ENCODE data around the gene ROPN1L.

Gene ROPN1L

DNA sequence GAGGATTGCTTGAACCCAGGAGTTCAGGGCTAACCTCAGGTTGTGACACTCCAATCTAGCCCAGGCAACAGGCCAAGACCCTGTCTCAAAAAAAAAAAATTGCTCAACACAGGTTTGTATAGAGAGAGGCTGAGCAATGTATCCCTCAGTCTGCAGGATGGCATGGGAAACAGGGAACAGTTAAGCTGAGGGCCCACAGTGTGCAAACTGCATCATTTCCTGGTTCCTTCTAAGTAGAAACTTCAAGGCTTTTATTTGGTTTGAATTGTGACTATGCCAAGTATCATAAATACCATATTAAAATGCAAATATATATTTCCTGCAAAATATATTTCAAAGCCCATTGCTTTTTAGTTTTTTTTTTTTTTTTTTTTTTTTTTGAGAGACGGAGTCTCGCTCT, 13.7 kb upstream of the ROPN1L start:
- DNase-seq (ENCODE audit: low read depth, low spot score): no peak

DNA sequence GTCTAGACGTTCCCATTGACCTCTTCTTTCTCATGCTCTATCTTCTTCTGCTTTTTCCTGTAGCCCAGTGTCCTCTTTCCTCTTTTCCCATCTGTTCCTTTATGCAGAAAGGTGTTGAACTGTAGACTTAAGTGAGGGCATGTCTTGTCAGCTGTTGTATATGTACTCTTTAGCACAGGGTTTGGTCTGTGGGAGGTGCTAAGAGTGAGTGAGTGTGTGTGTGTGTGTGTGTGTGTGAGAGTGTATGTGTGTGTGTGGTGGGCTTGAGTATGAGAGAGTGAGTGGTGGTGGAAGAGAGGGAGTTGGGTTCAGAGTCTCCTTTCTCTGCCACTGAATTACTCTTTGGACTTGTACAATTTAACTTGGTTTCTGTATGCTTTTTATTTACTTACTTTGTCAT, 10.3 kb upstream of the ROPN1L start:
- DNase-seq (ENCODE audit: low read depth, low spot score): no peak

DNA sequence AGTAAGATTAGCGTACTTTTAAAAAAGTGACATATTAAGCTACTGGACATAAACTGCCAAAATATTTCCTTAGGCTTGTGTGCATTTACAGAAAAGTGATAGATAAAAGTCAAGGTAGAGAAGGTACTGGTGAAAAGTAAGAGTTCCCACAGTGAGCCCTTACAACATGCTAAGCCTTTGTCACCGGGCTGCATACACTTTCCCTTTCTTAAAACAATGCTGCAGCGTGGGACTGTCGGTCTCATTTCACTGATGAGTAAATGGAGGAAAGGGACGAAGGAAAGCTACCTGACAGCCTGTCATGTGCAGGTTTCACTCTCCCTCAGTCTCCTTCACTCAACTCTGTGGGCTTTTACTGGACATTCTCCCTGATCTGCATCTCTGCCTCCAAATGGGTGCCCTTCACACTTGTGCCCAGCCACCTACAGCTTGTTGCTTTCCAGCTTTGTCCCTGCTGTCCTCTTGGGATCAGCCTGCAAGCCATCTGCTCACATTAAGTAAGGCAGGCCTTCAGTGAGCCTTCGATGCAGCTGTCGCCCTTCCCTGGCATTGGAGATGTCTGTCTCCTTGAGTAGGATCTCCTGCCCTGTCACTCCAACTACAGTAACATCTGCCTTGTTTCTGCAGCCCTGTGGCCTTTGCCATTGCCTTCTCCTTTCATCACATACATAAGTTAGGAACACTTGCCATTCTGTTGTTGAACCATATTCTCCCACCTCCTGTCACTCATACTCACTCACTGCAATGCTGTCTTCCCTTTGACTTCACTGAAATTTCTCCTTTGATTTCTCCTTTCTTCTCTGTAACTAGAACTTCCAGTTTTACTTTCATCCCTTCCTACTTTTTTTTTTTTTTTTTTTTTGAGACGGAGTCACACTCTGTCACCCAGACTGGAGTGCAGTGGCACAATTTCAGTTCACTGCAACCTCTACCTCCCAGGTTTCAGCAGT, 9.3 kb upstream of the ROPN1L start:
- no peak for DNase-seq (ENCODE audit: low read depth, low spot score)

DNA sequence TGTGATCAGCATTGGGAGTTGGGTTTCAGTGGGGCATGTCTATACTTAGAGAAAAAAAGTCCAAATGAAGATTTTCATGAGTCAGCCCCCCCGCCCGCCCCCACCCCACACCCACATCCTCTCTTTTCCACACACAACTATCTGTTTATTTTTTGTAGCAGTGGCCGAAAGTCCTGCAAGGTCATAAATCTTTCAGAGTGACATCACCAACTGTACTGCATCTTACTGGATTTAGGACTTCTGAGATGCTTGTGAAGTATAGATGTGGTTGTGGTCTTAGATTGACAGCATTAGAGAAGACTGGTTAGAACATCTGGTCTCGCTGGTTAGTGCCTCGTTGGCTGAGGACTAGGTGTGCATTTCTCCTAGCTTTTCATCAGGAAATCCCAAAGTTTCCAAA, 7.3 kb upstream of the ROPN1L start:
- DNase-seq (ENCODE audit: low read depth, low spot score): no peak

DNA sequence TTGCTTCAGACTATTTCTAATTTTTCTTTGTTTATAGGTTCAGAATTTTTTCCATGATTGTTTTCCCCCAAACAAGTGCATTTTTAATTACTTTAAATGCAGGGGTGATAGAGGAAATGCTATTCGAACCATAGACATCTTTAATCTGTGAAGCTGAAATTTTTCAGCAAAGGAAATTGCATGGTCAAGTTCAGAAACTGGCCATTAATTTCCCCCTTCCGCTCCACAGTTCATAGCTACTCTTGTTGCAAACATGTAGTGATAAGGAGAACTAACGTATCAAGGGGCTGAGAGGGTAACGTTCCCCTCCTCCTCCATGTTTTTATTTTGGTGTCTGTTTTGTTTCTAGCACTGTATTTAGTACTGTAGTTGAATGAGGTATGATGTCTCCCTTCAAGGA, 3.4 kb upstream of the ROPN1L start:
- DNase-seq (ENCODE audit: low read depth, low spot score): no peak

DNA sequence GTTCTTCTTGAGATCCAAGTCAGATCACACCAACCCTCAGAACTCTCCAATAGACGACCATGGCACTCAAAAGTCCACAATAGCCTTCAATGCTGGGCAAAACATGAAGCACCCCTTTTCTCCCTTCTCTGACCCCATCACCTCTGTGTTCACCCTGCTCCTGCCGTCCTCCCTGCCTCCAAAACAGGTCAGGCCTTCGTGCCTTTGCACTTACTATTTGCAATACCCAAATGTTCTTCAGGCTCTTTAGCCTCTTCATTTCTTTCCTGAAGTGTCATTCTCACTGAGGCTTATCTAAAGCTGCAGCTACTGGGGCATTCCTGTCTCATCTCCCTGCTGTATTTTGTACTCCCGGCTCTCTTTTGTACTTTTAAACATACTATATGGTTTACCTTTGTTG, 2.0 kb upstream of the ROPN1L start:
- no peak for DNase-seq (ENCODE audit: low read depth, low spot score)

DNA sequence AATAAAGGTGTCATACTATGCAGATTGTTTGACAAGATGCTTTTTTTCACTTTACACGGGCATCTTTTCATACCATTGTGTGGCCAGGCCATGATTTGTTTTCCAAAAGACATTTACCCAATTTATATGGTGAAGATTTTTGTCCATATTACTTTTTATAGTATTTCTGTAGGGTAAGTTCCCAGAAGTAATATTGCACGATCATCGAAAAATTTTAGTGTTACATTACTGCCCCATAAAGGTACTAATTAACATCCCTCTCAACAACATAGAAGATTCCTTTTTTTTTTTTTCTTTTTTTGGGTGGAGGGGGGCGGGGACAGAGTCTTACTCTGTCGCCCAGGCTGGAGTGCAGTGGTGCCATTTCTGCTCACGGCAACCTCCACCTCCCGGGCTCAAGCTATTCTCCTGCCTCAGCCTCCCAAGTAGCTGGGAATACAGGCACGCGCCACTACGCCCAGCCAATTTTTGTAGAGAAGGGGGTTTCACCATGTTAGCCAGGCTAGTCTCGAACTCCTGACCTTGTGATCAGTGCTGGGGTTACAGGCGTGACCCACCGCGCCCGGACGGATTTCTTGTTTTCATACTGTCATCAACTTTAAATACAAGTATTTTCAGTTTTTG, 1.2 kb upstream of the ROPN1L start:
- no peak for DNase-seq (ENCODE audit: low read depth, low spot score)

DNA sequence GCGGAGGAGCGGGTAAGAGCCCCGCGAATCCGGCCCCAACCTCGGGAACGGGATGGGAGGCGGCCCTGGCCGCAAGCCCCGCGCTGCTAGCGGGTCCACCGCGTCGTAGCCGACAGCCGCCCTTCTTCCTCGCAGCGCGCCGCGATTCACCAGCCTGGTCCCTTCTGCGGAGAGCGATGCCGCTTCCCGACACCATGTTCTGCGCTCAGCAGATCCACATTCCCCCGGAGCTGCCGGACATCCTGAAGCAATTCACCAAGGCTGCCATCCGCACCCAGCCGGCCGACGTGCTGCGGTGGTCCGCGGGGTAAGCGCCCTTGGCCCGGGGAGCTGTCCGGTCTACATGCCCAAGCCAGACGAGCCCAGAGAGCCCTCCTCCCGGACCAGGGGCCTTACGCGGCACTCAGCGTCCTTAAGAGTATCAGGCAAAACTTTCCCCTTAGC, 335 bp downstream of the ROPN1L start:
- no peak for DNase-seq (ENCODE audit: low read depth, low spot score)

DNA sequence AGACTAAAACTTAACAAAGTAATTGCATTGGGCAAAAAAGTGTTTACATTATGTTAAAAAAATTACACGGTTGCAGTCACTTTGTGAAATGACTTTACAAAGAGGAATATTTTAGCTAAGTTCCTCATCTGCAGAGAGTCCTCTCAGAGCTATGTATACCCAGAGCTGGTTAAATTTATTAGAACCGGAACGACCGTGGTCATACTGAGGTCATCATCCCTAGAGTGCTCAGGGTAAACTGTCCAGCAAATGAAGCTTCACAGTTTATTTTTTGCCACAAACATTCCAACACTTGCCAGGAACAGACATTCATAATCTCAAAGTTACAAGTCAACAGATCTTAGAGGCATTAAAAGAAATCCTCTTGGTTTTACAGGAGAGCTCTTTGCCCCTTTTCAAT, 897 bp downstream of the ROPN1L start:
- DNase-seq (ENCODE audit: low read depth, low spot score): no peak

DNA sequence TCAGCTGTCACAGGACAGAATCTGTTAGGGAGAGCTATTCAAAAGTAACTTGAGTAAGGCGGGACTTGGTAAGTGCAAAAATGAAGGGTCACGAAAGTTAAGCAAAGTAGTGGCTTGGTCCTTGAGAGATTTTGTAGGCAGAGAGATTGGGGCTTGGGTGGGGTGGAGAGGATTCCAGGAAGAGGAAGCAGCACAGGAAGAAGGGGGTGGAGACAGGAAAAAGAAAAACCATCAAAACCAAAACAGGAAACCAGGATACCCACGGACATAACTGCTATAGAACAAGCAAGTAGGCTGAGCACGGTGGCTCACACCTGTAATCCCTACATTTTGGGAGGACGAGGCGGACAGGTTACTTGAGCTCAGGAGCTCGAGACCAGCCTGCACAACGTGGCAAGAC, 3.7 kb downstream of the ROPN1L start:
- DNase-seq (ENCODE audit: low read depth, low spot score): no peak

DNA sequence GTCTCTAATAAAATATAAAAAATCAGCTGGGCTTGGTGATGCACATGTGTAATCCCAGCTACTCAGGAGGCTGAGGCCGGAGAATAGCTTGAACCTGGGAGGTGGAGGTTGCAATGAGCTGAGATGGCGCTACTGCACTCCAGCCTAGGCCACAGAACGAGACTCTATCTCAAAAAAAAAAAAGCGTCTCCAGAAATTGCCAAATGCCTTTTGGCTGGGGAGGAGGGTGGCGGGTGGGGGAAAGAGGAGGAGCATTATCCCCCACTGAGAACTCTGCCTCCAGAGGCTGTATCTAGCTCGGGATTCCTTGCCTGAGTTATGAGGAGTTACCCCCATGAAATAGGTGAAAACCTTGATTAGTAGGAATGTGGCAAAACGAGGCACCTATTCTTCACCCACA, 4.8 kb downstream of the ROPN1L start:
- DNase-seq (ENCODE audit: low read depth, low spot score): no peak

DNA sequence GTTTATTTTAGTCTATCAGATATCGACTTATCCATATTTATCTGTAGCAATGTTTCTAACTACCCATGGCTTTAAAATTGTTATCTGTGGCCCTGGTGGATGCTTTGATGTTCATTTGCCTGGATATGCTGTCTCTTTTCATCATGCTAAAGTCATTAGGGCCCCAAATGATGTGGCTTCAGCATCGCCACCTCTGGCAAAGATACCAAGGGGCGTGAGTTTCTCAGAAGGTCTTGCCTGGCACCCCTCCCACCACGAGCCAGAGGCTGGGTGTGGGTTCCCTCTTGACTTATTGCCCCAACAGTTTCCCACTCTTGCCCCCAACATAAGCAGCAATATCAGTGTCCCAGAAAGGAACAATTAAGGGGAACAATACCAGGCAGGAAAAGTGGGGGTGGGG, 5.4 kb downstream of the ROPN1L start:
- DNase-seq (ENCODE audit: low read depth, low spot score): no peak

DNA sequence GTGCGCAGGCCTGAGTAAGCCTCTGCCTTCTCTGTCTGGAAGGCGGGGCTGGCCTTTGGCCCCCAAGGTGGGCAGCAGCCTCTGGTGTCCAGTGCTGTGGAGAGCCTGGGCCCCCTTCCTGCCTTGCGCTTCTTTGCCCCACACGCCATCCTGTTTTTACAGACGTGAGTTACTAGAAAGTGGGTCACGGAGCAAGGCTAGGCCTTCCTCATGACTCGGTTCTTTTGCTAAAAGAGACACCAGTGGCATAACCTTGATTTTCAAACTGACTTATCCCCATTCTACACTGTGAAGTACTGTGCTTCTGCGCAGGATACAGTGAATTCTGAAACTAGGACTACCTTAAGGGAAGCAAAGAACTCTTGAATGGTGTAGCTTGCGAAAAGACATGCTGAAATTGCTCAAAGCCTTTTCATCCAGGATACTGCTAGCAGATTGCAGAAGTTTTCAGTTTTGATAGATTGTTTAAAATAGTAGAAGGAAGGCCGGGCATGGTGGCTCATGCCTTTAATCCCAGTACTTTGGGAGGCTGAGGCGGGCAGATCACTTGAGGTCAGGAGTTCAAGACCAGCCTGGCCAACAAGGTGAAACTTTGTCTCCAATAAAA, 7.2 kb downstream of the ROPN1L start:
- DNase-seq (ENCODE audit: low read depth, low spot score): no peak

DNA sequence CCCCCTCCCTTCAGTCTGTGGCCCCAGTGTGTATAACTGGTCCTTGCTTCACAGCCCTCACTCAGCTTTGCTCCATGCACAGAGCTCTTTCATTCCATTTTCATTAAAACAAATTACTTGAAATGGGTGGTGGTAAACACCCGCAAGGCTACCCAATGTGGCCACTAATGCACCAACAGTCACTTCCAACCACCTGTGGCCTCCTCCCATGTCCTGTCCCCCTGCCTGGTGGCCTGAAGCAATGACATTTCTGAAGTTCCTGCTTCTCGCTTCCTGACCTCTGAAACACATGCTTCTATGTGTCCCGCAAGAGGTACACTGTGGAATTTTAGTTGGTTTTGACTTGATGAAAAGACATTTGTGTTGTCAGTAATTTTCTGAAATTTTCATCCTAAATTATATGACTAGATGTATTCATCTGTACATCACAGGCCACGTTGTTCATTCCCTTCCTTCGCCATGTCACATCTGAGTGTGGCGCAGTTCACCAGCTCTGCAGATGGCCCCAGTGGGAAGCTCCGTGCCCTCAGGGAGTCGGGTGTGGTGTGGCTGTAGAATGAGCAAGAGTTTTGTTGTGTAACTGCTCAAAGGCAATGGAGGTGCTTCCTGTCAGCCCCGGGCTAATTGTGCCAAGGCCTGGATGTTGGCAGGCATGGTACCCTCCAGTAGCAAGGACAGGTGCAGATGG, 9.6 kb downstream of the ROPN1L start:
- DNase-seq (ENCODE audit: low read depth, low spot score): no peak

DNA sequence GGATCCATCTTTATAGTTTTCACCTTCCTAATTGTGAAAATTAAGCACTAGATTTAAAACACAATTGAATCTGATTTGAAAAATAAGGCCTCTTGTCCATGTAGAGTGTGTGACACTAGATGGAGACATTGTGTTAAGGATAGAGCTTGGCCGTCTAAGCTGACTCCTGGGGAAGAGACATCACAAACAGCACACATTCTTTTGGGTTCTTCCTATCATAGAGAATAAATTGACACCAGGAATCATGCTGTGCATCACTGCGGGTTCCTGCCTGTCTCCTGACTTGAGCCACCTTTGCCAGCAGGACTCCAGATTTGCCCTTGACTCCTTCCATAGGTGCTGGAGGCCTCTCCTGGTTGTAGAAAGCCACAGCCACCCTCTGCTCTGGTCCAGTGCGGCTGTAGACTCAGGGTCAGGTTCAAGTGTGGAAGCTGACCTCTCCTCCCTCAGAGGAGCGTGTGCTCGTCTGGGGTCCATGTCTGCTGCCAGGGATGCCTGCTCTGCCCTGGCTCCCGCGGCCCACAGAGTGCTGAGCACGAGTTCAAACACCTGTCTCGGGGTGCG, 11.2 kb downstream of the ROPN1L start:
- DNase-seq (ENCODE audit: low read depth, low spot score): peak; percentile 53

DNA sequence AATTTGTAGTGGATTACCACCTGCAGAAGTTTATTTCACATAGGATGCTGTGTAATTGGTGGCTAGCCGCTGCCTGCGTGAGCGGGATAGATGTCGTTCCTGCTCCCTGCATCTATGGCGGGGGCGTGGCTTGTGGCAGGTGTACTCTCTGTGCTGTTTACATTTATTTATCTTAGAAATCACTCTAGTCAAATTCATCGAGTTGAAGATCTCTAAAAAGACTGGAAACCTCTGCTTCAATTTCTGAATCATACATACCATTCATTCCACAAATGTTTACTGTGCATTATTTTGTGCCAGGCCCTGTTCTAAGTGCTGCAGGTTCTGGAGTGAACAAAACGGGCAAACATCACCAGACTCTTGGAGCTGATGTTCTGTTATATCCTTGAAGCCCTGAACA, 11.9 kb downstream of the ROPN1L start:
- DNase-seq (ENCODE audit: low read depth, low spot score): no peak

DNA sequence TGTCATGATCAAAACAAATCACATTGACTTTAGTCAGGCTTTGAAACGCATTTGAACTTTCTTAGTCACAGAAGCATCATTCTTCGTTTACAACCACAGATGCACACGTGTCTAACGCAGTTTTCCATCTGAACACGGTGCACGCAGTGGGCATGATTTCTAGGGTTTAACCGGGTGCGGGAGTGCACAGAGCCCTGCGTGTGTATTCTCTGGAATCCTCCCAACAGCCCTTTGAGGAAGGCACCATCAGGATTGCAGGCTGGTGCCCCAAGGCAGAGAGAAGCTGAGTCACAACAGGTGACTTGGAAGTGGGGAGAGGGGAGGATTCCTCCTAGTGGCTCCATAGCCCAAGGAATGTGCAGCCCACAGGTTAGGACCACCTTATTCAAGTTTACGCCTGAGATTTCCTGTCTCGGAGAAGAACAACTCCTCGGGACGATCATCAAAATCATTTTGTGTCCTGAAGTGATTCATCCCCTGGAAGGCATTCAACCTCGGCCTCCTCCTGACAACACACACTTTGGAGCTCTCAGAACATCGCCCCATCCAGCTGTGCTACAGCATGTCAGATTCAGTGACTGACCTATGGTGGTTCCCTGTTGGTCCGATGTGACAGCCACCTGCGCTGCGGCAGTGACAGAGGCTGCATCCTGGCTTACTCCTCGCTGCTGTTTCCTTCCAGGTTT, 13.1 kb downstream of the ROPN1L start:
- DNase-seq (ENCODE audit: low read depth, low spot score): peak; percentile 52

DNA sequence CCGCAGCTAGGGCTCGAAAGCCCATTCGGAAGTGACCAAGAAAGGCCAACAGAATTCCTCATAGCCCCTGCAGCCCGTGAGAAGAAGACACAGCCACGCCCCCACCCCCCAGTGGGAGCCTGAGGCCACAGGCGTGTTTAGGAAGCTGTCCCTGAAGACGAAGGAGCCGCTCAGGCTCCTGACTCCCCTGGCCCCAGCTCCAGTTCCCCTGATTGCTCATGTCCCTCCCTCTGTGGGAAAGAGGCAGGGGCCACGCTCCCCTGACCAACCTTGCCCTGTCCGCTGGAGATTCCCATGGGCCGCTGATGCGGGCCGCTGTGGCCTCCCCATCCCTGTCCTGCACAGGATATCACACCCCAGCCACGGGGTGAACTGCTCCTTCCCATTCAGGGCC, 13.6 kb downstream of the ROPN1L start:
- DNase-seq (ENCODE audit: low read depth, low spot score): peak; percentile 92

DNA sequence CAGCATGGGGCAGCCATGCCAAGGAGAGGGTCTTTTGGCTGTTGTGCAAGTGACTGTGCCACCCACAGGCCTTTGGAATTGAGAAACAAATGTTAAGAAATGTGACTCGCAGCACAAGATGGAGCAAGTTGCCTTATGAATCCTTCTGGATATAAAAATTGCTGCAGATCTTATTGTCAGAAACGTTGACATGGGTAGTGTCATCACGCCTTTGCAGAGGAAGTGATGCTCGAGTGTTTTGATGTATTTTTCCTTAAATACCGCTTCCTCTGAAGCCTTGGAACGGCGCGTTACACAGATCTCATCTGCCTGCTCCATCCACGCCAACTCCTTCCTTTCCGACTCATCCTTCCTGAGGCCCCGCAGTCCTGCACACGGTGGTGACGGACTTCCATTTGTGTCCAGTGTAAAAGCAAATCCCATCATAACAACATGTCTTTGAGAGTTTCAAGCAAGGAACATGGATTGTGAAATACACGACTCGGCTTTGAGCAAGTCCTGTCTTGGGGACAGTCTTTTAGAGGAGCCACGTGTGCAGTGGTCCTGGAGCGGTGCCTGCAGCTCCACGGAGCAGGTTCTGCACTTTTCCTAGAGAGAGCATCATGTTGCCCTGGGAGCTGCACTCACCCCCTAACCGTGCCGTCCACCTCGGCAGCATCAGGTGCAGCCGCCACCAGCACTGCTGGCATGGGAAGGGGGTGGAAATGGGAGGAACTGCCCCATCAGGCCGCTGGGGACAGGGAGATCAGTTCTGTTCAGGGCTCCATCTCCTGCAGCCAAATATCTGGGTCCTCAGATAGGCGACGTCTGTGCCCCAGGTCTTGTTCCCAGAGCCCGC, 15.1 kb downstream of the ROPN1L start:
- DNase-seq (ENCODE audit: low read depth, low spot score): no peak

All from ELF-1 (cell line).